HG03066 (cell line): ENCODE data around the gene KIF9.
"Not testable (repeated sequence)": the region's sequence is repeated elsewhere in the genome, so short reads cannot be mapped to it uniquely, and the experiment has no call there.

Experiments used
- ATAC-seq: cut with Tn5 transposase; IDR thresholded peaks from one replicate; pipeline ENCODE4 v1.9.1; 2021; ENCODE audit warnings: low read depth; ENCODE audit not compliant: unreplicated experiment

The KIF9 gene

GRCh38 chr3:47259114-47259513 is 23.5 kb downstream of the KIF9 start:
- ATAC-seq = no peak

- not testable (repeated sequence) for ATAC-seq
These were observed 26.3 kb downstream of the KIF9 start for GRCh38 chr3:47256331-47256730.

GRCh38 chr3:47251689-47252088 is 30.9 kb downstream of the KIF9 start:
- no peak for ATAC-seq

- ATAC-seq = not testable (repeated sequence)
These were observed 31.5 kb downstream of the KIF9 start for GRCh38 chr3:47251085-47251484.

GRCh38 chr3:47250309-47251060 is 32.1 kb downstream of the KIF9 start:
- ATAC-seq = no peak

GRCh38 chr3:47247131-47248064 is 35.2 kb downstream of the KIF9 start:
- no peak for ATAC-seq

- ATAC-seq = no peak
These were observed 37.3 kb downstream of the KIF9 start for GRCh38 chr3:47245271-47245670.

GRCh38 chr3:47244531-47245100 is 38.0 kb downstream of the KIF9 start:
- no peak for ATAC-seq

GRCh38 chr3:47243419-47244147 is 39.0 kb downstream of the KIF9 start:
- no peak for ATAC-seq

GRCh38 chr3:47239929-47240328 is 42.7 kb downstream of the KIF9 start:
- no peak for ATAC-seq

GRCh38 chr3:47238017-47238416 is 44.6 kb downstream of the KIF9 start:
- ATAC-seq = no peak

- ATAC-seq = peak; percentile 54
These were observed 54.5 kb downstream of the KIF9 start for GRCh38 chr3:47228088-47228487.

GRCh38 chr3:47227678-47228077 is 54.9 kb downstream of the KIF9 start:
- ATAC-seq = peak; percentile 61

- ATAC-seq = no peak
These were observed 57.2 kb downstream of the KIF9 start for GRCh38 chr3:47225310-47225906.

- ATAC-seq = no peak
These were observed 58.8 kb downstream of the KIF9 start for GRCh38 chr3:47223755-47224154.

GRCh38 chr3:47221798-47222197 is 60.8 kb downstream of the KIF9 start:
- ATAC-seq = no peak

GRCh38 chr3:47210863-47211405 is 71.7 kb downstream of the KIF9 start:
- ATAC-seq = no peak

GRCh38 chr3:47206022-47206421 is 76.6 kb downstream of the KIF9 start:
- not testable (repeated sequence) for ATAC-seq

- no peak for ATAC-seq
These were observed 77.7 kb downstream of the KIF9 start for GRCh38 chr3:47204875-47205274.

GRCh38 chr3:47202542-47202941 is 80.1 kb downstream of the KIF9 start:
- no peak for ATAC-seq
